ENCODE data around the gene CD300C.

CD300C gene

GRCh38 chr17:74532115-74532514 is 13.8 kb downstream of the CD300C start:
- H3K27ac Mint-ChIP-seq, result no peak overlapping the region
- peaks cover 35% of the 10 kb centered on the region for H3K27me3 Mint-ChIP-seq (ENCODE audit: low read depth)

DNA sequence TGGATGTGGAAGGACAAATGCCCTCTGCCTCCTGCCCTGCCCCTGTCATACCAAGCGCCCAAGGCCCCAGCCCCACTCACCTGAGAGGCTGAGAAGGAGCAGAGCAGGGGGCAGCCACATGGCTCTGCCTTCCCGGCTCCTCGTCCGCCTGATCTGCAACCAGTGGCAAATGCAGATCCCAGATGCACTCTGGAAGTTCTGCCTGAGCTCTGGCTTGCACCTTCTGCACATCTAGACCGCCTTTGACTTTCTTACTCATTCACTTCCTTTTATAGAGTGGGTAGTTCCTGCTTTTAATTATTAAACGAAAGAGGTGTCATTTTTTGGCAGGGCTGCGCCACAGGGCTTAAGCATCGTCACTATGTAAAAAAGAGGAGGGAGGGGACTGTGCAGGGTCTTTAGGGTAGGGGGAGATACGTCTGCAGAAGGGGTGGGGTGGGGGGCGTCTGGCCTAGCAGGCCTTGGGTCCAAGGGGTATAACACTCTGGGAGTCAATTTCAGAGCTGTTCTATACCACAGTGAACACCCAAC is 14.6 kb downstream of the CD300C start, which contains the start of gene CD300LB:
CD300LB (minus strand) TSS at position 245 of the 531 bp plus-strand sequence; CDS start at position 120, 125 bp downstream.
- H3K9me3 Mint-ChIP-seq, result peaks cover 4% of the 10 kb centered on the region
- H3K27me3 Mint-ChIP-seq (ENCODE audit: low read depth), result peaks cover 29% of the 10 kb centered on the region
- H3K36me3 Mint-ChIP-seq (ENCODE audit: low read depth), result no peaks in the 10 kb centered on the region
- H3K27ac Mint-ChIP-seq, result no peak within 1 kb of the TSS
- H3K4me3 Mint-ChIP-seq, result no peak within 1 kb of the TSS
- no peaks in the 10 kb centered on the region for H3K4me1 Mint-ChIP-seq
- TF ChIP-seq, protein P1, sequence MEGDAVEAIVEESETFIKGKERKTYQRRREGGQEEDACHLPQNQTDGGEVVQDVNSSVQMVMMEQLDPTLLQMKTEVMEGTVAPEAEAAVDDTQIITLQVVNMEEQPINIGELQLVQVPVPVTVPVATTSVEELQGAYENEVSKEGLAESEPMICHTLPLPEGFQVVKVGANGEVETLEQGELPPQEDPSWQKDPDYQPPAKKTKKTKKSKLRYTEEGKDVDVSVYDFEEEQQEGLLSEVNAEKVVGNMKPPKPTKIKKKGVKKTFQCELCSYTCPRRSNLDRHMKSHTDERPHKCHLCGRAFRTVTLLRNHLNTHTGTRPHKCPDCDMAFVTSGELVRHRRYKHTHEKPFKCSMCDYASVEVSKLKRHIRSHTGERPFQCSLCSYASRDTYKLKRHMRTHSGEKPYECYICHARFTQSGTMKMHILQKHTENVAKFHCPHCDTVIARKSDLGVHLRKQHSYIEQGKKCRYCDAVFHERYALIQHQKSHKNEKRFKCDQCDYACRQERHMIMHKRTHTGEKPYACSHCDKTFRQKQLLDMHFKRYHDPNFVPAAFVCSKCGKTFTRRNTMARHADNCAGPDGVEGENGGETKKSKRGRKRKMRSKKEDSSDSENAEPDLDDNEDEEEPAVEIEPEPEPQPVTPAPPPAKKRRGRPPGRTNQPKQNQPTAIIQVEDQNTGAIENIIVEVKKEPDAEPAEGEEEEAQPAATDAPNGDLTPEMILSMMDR (IDR thresholded peaks at IDR 0.05; ENCODE audit: unreplicated experiment in 3 of 3), result no peak

More at GRCh38 chr17:74532115-74532514, 13.8 kb downstream of the CD300C start:
- TF ChIP-seq, protein P1 (IDR thresholded peaks at IDR 0.05; ENCODE audit: unreplicated experiment in 3 of 3), result no peak
- no peak overlapping the region for H3K4me3 Mint-ChIP-seq
- no peaks in the 10 kb centered on the region for H3K36me3 Mint-ChIP-seq (ENCODE audit: low read depth)
- no peaks in the 10 kb centered on the region for H3K4me1 Mint-ChIP-seq
- peaks cover 4% of the 10 kb centered on the region for H3K9me3 Mint-ChIP-seq

DNA sequence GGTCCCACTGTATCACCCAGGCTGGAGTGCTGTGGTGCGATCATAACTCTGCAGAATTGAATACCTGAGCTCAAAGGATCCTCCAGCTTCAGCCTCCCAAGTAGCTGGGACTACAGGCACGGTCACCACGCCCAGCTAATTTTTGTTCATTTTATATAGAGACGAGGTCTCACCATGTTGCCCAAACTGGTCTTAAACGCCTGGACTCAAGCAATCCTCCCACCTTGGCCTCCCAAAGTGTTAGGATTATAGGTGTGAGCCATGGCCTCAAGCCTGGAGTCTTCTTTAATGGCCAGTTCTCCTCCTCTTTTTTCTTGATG is 15.1 kb downstream of the CD300C start:
- TF ChIP-seq, protein P1 (IDR thresholded peaks at IDR 0.05; ENCODE audit: unreplicated experiment in 3 of 3), result no peak
- H3K27ac Mint-ChIP-seq, result no peak overlapping the region
- no peaks in the 10 kb centered on the region for H3K36me3 Mint-ChIP-seq (ENCODE audit: low read depth)
- H3K4me3 Mint-ChIP-seq, result no peak overlapping the region
- H3K9me3 Mint-ChIP-seq, result peaks cover 4% of the 10 kb centered on the region
- peaks cover 34% of the 10 kb centered on the region for H3K27me3 Mint-ChIP-seq (ENCODE audit: low read depth)
- H3K4me1 Mint-ChIP-seq, result no peaks in the 10 kb centered on the region

- TF ChIP-seq, protein P1 (IDR thresholded peaks at IDR 0.05; ENCODE audit: unreplicated experiment in 3 of 3), result no peak
- Mint-ChIP-seq H3K27me3 (ENCODE audit: low read depth) (peaks cover 42% of the 10 kb centered on the region), H3K27ac (no peak overlapping the region), H3K9me3 (no peaks in the 10 kb centered on the region), H3K4me1 (no peaks in the 10 kb centered on the region), H3K4me3 (no peak overlapping the region), H3K36me3 (ENCODE audit: low read depth) (no peaks in the 10 kb centered on the region)
These were observed 16.7 kb downstream of the CD300C start for GRCh38 chr17:74529243-74529642.

- TF ChIP-seq, protein P1 (IDR thresholded peaks at IDR 0.05; ENCODE audit: unreplicated experiment in 3 of 3), result no peak
- Mint-ChIP-seq H3K9me3 (no peaks in the 10 kb centered on the region), H3K36me3 (ENCODE audit: low read depth) (no peaks in the 10 kb centered on the region), H3K4me3 (no peak overlapping the region), H3K27me3 (ENCODE audit: low read depth) (peaks cover 44% of the 10 kb centered on the region), H3K4me1 (no peaks in the 10 kb centered on the region), H3K27ac (no peak overlapping the region)
These were observed 17.3 kb downstream of the CD300C start for GRCh38 chr17:74528491-74529199.

GRCh38 chr17:74527756-74528155 is 18.2 kb downstream of the CD300C start:
- H3K36me3 Mint-ChIP-seq (ENCODE audit: low read depth), result no peaks in the 10 kb centered on the region
- H3K27me3 Mint-ChIP-seq (ENCODE audit: low read depth), result peaks cover 51% of the 10 kb centered on the region
- no peaks in the 10 kb centered on the region for H3K4me1 Mint-ChIP-seq
- H3K4me3 Mint-ChIP-seq, result no peak overlapping the region
- no peak overlapping the region for H3K27ac Mint-ChIP-seq
- no peaks in the 10 kb centered on the region for H3K9me3 Mint-ChIP-seq
- TF ChIP-seq, protein P1 (IDR thresholded peaks at IDR 0.05; ENCODE audit: unreplicated experiment in 3 of 3), result no peak
